ENCODE results near the gene KRTAP9-8. TPM values are rescaled to one million over a fixed set of nuclear protein-coding genes. Genes with fewer than 3 reads are reported as not detected.
"Not testable (repeated sequence)": the region's sequence is repeated elsewhere in the genome, so short reads cannot be mapped to it uniquely, and the experiment has no call there.

KRTAP9-8 gene
- total and polyA plus RNA-seq, 2 donors (not counting 1 experiment from before 2014, with no cell fraction given) = not detected

DNA sequence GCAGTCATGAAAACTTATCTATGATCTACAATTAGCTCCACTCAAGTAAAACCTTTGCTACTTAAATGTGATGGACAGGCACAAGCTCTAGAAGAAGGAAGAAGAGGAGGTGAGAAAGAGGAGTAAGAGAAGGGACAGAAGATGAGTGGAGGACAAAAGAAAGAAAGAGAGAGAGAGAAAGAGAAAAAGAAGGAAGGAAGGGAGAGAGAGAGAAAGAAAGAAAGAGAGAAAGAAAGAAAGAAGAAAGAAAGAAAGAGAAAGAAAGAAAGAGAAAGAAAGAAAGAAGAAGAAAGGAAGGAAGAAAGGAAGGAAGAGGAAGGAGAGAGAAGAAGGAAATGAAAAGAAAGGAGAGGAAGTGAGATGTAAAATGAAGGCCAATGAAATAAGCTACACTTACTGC, 7.7 kb upstream of the KRTAP9-8 start:
- no peak overlapping the region for H2AFZ ChIP-seq (ENCODE audit: low read length)
- H3K9ac ChIP-seq (ENCODE audit: insufficient read depth, low read length) = no peak overlapping the region
- no peaks in the 10 kb centered on the region for H3K27me3 ChIP-seq (ENCODE audit: control insufficient read depth, insufficient read depth, low read length)
- H3K27ac ChIP-seq (ENCODE audit: insufficient read depth, low read length) = no peak overlapping the region
- H4K20me1 ChIP-seq (ENCODE audit: control insufficient read depth, extremely low read depth, insufficient read depth, low read length) = no peaks in the 10 kb centered on the region
- no peak for TF ChIP-seq CTCF (conservative IDR thresholded peaks at IDR 0.05 in 1 of 2, IDR thresholded peaks at IDR 0.05 in 1 of 2; ENCODE audit: low read depth in 1 of 2, low read length in 2 of 2)
- no peak for TF ChIP-seq EZH2 (IDR thresholded peaks at IDR 0.05; ENCODE audit: low read length, missing control alignments)
- H3K4me1 ChIP-seq (ENCODE audit: control insufficient read depth, extremely low read depth, insufficient read depth, low read length) = no peaks in the 10 kb centered on the region
- no peak overlapping the region for H3K4me2 ChIP-seq (ENCODE audit: extremely low read depth, insufficient read depth, low read length)
- no peaks in the 10 kb centered on the region for H3K9me3 ChIP-seq (ENCODE audit: control insufficient read depth, insufficient read depth, low read depth, low read length)
- H3K4me3 ChIP-seq (replicated peaks in 1 of 4; ENCODE audit: control extremely low read depth in 1 of 4, insufficient read depth in 1 of 4, low read depth in 3 of 4, low read length in 4 of 4) = no peak overlapping the region
- no peaks in the 10 kb centered on the region for H3K36me3 ChIP-seq (ENCODE audit: control insufficient read depth, insufficient read depth, low read length)
- DNase-seq (ENCODE audit: low read depth in 2 of 2) = no peak
- no peaks in the 10 kb centered on the region for H3K79me2 ChIP-seq (ENCODE audit: control insufficient read depth, insufficient read depth, low read length)

- Histone ChIP-seq H3K4me2 (ENCODE audit: extremely low read depth, insufficient read depth, low read length) (no peak overlapping the region), H3K4me1 (ENCODE audit: control insufficient read depth, extremely low read depth, insufficient read depth, low read length) (no peaks in the 10 kb centered on the region), H3K27ac (ENCODE audit: insufficient read depth, low read length) (no peak overlapping the region), H3K9me3 (ENCODE audit: control insufficient read depth, insufficient read depth, low read depth, low read length) (no peaks in the 10 kb centered on the region), H3K9ac (ENCODE audit: insufficient read depth, low read length) (no peak overlapping the region), H4K20me1 (ENCODE audit: control insufficient read depth, extremely low read depth, insufficient read depth, low read length) (no peaks in the 10 kb centered on the region), H2AFZ (ENCODE audit: low read length) (no peak overlapping the region), H3K4me3 (replicated peaks in 1 of 4; ENCODE audit: control extremely low read depth in 1 of 4, insufficient read depth in 1 of 4, low read depth in 3 of 4, low read length in 4 of 4) (no peak overlapping the region), H3K36me3 (ENCODE audit: control insufficient read depth, insufficient read depth, low read length) (no peaks in the 10 kb centered on the region), H3K79me2 (ENCODE audit: control insufficient read depth, insufficient read depth, low read length) (no peaks in the 10 kb centered on the region), H3K27me3 (ENCODE audit: control insufficient read depth, insufficient read depth, low read length) (no peaks in the 10 kb centered on the region)
- DNase-seq (ENCODE audit: low read depth in 2 of 2) = no peak
- TF ChIP-seq EZH2 (IDR thresholded peaks at IDR 0.05; ENCODE audit: low read length, missing control alignments) (no peak), CTCF (conservative IDR thresholded peaks at IDR 0.05 in 1 of 2, IDR thresholded peaks at IDR 0.05 in 1 of 2; ENCODE audit: low read depth in 1 of 2, low read length in 2 of 2) (no peak)
Observed at GRCh38 chr17:41231731-41232130, 6.1 kb upstream of the KRTAP9-8 start.

- H3K9ac ChIP-seq (ENCODE audit: insufficient read depth, low read length); DNase-seq (ENCODE audit: low read depth in 2 of 2); H3K9me3 ChIP-seq (ENCODE audit: control insufficient read depth, insufficient read depth, low read depth, low read length); H3K79me2 ChIP-seq (ENCODE audit: control insufficient read depth, insufficient read depth, low read length); H2AFZ ChIP-seq (ENCODE audit: low read length); H3K4me3 ChIP-seq (replicated peaks in 1 of 4; ENCODE audit: control extremely low read depth in 1 of 4, insufficient read depth in 1 of 4, low read depth in 3 of 4, low read length in 4 of 4); H3K4me2 ChIP-seq (ENCODE audit: extremely low read depth, insufficient read depth, low read length); H3K36me3 ChIP-seq (ENCODE audit: control insufficient read depth, insufficient read depth, low read length); H3K4me1 ChIP-seq (ENCODE audit: control insufficient read depth, extremely low read depth, insufficient read depth, low read length); H3K27ac ChIP-seq (ENCODE audit: insufficient read depth, low read length); H3K27me3 ChIP-seq (ENCODE audit: control insufficient read depth, insufficient read depth, low read length); H4K20me1 ChIP-seq (ENCODE audit: control insufficient read depth, extremely low read depth, insufficient read depth, low read length): not testable (repeated sequence)
Observed at GRCh38 chr17:41232399-41233105, 5.2 kb upstream of the KRTAP9-8 start, which contains the start of gene KRTAP9-3. TSS of gene KRTAP9-3 (plus strand) at chr17:41232449. CDS start at chr17:41232502, 53 bp downstream.

- not testable (repeated sequence) for H3K36me3 ChIP-seq (ENCODE audit: control insufficient read depth, insufficient read depth, low read length); H3K27me3 ChIP-seq (ENCODE audit: control insufficient read depth, insufficient read depth, low read length); DNase-seq (ENCODE audit: low read depth in 2 of 2); H3K79me2 ChIP-seq (ENCODE audit: control insufficient read depth, insufficient read depth, low read length); H3K9ac ChIP-seq (ENCODE audit: insufficient read depth, low read length); H4K20me1 ChIP-seq (ENCODE audit: control insufficient read depth, extremely low read depth, insufficient read depth, low read length); H3K4me3 ChIP-seq (replicated peaks in 1 of 4; ENCODE audit: control extremely low read depth in 1 of 4, insufficient read depth in 1 of 4, low read depth in 3 of 4, low read length in 4 of 4); H3K9me3 ChIP-seq (ENCODE audit: control insufficient read depth, insufficient read depth, low read depth, low read length); H3K4me2 ChIP-seq (ENCODE audit: extremely low read depth, insufficient read depth, low read length); H3K27ac ChIP-seq (ENCODE audit: insufficient read depth, low read length); H2AFZ ChIP-seq (ENCODE audit: low read length); H3K4me1 ChIP-seq (ENCODE audit: control insufficient read depth, extremely low read depth, insufficient read depth, low read length)
Observed at GRCh38 chr17:41237116-41237515, 683 bp upstream of the KRTAP9-8 start.

DNA sequence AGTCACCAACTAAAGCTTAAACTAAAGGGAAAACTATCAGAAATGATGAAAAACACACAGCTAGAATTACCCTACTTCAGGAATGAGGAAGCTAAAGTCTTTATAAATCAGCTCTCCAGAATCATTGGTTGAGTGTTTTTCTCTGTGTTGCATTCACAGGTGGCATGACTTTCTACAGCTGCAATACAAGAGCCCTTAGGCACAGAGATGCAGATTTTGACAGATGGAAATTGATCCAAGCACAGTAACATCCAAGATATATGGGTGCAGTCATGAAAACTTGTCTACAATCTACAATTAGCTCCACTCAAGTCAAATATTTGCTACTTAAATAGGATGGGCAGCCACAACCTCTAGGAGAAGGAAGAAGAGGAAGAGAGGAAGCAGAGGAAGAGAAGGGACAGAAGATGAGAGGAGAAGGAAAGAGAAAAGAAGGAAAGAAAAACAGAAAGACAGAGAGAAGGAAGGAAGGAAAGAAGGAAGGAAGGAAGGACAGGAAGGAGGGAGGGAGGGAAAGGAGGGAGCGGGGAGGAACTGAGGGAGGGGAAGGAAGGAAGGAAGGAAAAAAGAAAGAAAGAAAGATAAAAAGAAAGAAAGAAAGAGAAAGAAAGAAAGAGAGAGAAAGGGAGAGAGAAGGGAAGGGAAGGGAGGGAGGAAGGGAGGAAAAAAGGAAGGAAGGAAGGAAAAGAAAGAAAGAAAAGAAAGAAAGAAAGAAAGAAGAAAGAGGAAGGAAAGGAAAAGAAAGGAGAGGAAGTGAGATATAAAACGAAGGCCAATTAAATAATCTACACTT, 9.4 kb downstream of the KRTAP9-8 start:
- not testable (repeated sequence) for H3K4me3 ChIP-seq (replicated peaks in 1 of 4; ENCODE audit: control extremely low read depth in 1 of 4, insufficient read depth in 1 of 4, low read depth in 3 of 4, low read length in 4 of 4); H3K79me2 ChIP-seq (ENCODE audit: control insufficient read depth, insufficient read depth, low read length); H3K9me3 ChIP-seq (ENCODE audit: control insufficient read depth, insufficient read depth, low read depth, low read length); H3K9ac ChIP-seq (ENCODE audit: insufficient read depth, low read length); H4K20me1 ChIP-seq (ENCODE audit: control insufficient read depth, extremely low read depth, insufficient read depth, low read length); DNase-seq (ENCODE audit: low read depth in 2 of 2); H3K4me1 ChIP-seq (ENCODE audit: control insufficient read depth, extremely low read depth, insufficient read depth, low read length); H3K4me2 ChIP-seq (ENCODE audit: extremely low read depth, insufficient read depth, low read length); H3K27me3 ChIP-seq (ENCODE audit: control insufficient read depth, insufficient read depth, low read length); H3K27ac ChIP-seq (ENCODE audit: insufficient read depth, low read length); H2AFZ ChIP-seq (ENCODE audit: low read length); H3K36me3 ChIP-seq (ENCODE audit: control insufficient read depth, insufficient read depth, low read length)

Data from fibroblast of lung (primary cell).